Myocyte (in vitro differentiated cells): ENCODE measurements around the gene PI4KA. TPM values are rescaled to one million over a fixed set of nuclear protein-coding genes. Genes with fewer than 3 reads are reported as not detected.
"Not testable (repeated sequence)": the region's sequence is repeated elsewhere in the genome, so short reads cannot be mapped to it uniquely, and the experiment has no call there.

ENCODE experiments used
- DNase-seq: peaks from one replicate; pipeline ENCODE4 v3.0.0-alpha.2; 2012; ENCODE audit warnings: low read depth
- polyA plus RNA-seq: library from polyadenylated mRNA; unstranded; fragments of >200 nt; gene quantifications from one replicate; pipeline ENCODE4 v1.2.1, GENCODE V29; 2012; ENCODE audit warnings: missing spikeins
- total RNA-seq: library from RNA; depleted of rRNA; stranded (reverse); fragments of >200 nt; gene quantifications from 2 replicates; pipeline ENCODE4 v1.2.3, GENCODE V29; 2014

Gene PI4KA
- total RNA-seq, result 41.7 and 48.4 TPM in 2 replicates
- polyA plus RNA-seq, result 52.3 TPM

- peak; percentile 98 for DNase-seq
Observed at GRCh38 chr22:20858615-20859416, at the start of gene PI4KA, which contains the start of gene SNAP29. PI4KA (minus strand) TSS chr22:20858811; CDS start chr22:20858725, 86 bp downstream. SNAP29 (plus strand) TSS chr22:20859007; CDS start chr22:20859111, 104 bp downstream.

GRCh38 chr22:20906387-20906767, 47.8 kb upstream of the PI4KA start:
- DNase-seq, result no peak

GRCh38 chr22:20905415-20906386, 47.1 kb upstream of the PI4KA start:
- no peak for DNase-seq

- DNase-seq, result no peak
Observed at GRCh38 chr22:20904980-20905355, 46.4 kb upstream of the PI4KA start.

GRCh38 chr22:20904008-20904979, 45.7 kb upstream of the PI4KA start:
- DNase-seq, result peak; percentile 36

GRCh38 chr22:20903093-20903492, 44.5 kb upstream of the PI4KA start:
- DNase-seq, result no peak

GRCh38 chr22:20901093-20902033, 42.8 kb upstream of the PI4KA start:
- DNase-seq, result not testable (repeated sequence)

GRCh38 chr22:20899827-20900423, 41.3 kb upstream of the PI4KA start:
- DNase-seq, result no peak

- not testable (repeated sequence) for DNase-seq
Observed at GRCh38 chr22:20897737-20898136, 39.1 kb upstream of the PI4KA start.

- DNase-seq, result no peak
Observed at GRCh38 chr22:20890975-20891374, 32.4 kb upstream of the PI4KA start.

GRCh38 chr22:20889904-20890540, 31.4 kb upstream of the PI4KA start:
- DNase-seq, result no peak

GRCh38 chr22:20889025-20889704, 30.6 kb upstream of the PI4KA start:
- no peak for DNase-seq

GRCh38 chr22:20887375-20887774, 28.8 kb upstream of the PI4KA start:
- DNase-seq, result no peak

GRCh38 chr22:20885557-20886323, 27.1 kb upstream of the PI4KA start:
- peak; percentile 82 for DNase-seq

GRCh38 chr22:20885017-20885556, 26.5 kb upstream of the PI4KA start:
- no peak for DNase-seq

GRCh38 chr22:20884454-20884853, 25.8 kb upstream of the PI4KA start:
- no peak for DNase-seq

- DNase-seq, result no peak
Observed at GRCh38 chr22:20882855-20883254, 24.2 kb upstream of the PI4KA start.
